Measurements from ENCODE around the gene SPA17.

DNA sequence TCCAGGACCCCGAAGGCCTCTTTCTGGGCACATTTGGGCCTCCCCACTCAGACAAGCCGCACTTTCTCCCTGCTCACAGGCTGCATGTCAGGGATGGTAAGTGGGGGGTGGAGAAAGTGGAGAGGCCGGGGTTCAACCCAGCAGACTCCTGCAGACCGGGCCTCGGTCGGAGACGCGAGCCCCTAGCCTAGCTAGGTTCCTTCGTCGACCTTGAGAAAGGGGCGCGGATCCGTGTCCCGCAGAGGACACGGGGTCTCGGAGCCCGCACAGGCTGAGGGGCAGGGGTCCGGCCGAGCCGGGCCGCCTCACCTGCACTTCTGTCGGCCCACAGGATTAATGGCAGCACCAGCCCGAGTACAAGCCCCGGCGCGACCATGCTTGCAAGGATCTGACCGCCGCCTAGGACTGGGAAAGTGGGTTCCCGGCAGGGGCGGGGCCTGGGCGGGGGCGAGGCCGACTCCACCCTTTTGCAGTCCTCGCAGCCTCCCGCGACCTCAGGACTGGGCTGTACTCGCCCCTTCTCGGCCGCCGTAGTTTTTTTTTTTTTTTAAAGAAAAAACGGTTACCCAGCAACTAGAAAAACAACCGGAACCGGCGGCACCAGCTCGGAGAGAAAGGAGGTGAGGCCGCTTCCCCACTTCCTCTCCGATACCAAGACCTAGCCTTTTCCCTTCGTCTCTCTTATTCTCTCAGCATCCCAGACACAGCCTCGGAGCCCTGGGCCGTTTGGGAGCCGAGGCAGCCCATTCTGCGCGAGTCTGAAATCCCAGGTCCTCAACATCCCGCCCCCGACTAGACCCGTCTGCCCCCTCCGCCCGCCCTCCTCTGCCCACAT lies at the start of gene SPA17, which contains the start of gene SIAE:
- TF ChIP-seq, protein P1, sequence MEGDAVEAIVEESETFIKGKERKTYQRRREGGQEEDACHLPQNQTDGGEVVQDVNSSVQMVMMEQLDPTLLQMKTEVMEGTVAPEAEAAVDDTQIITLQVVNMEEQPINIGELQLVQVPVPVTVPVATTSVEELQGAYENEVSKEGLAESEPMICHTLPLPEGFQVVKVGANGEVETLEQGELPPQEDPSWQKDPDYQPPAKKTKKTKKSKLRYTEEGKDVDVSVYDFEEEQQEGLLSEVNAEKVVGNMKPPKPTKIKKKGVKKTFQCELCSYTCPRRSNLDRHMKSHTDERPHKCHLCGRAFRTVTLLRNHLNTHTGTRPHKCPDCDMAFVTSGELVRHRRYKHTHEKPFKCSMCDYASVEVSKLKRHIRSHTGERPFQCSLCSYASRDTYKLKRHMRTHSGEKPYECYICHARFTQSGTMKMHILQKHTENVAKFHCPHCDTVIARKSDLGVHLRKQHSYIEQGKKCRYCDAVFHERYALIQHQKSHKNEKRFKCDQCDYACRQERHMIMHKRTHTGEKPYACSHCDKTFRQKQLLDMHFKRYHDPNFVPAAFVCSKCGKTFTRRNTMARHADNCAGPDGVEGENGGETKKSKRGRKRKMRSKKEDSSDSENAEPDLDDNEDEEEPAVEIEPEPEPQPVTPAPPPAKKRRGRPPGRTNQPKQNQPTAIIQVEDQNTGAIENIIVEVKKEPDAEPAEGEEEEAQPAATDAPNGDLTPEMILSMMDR (IDR thresholded peaks at IDR 0.05; ENCODE audit: low read depth, low read length), result no peak
- no peak for TF ChIP-seq POLR2A (IDR thresholded peaks at IDR 0.05; ENCODE audit: extremely low read depth, insufficient read length)
